ENCODE results near the gene SPTBN2.

Gene SPTBN2

DNA sequence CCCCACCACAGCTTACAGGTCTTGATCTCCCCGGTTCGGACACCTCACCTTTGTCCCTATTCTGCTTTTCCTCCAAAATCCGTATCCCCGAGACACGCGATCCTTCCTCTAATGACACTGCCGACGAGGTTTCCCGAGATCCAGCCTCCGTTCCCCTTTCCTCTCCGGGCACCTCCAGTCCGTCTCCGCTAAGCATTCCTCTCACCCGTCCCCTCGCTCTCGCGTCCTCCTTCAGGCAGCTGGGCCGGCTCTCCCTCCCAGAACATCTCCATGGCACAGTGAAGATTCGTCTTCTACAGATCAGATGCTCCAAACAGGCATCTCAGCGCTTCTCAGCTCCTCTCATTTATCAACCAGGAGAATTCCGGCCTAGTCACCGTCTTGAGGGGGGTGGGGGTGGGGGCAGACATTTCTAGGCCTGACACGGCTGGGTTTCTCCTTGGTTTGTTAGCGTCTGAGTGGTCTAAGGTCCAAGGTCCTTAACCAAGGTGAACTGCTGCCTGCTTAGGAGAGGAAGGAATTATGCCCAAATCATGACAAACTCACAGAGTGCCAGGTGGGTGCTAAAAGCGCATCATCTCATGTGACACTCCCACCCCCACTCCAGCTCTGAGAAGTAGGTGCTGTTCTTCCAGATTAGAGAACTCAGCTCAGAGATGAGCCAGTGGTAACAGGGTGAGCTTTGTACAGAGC lies at the start of gene SPTBN2:
Gene SPTBN2 (minus strand): TSS at position 524 of the 693 bp plus-strand sequence. CDS start 7,976 bp downstream, outside the sequence.
- peak; percentile 49 for DNase-seq (ENCODE audit: low read depth, low spot score)

DNA sequence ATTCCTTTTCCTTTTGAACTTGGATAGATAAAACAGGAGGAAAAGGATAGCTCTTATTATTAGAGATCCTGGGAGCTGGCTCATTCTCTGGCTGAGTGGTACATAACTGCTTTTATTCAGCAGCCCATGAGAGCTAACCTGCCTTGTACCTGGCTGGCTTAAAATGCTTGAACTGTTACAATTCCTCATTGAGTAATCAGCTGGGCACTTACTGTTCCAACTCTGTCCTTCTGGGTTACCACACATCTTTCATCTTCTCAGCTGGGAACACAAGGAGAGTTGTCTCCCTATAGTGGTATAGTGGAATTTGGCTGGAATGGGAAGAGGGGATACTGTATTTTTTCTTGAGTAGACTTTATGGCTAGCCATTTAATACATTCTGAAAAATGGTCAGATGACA lies 39.8 kb upstream of the SPTBN2 start:
- DNase-seq (ENCODE audit: low read depth, low spot score): peak; percentile 24

DNA sequence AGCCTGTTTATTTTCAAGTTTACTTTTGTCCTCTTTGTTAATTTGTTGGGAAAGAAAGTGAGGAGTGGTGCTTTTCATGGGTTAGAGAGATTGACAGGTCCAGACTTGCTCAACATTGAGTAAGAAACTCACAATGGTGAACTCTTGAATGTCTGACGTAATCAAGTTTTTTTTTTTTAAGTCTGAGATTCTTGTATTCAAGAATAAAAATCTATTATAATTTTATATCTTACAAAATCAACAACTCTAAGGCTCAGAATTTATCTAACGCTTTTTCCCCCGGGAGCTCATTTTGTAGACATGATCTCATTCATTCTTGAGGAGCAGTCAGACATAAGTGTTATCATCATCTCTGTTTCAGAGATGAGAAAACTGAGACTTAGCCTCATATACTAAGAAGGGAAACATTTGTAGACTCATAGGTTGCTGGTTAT lies 39.1 kb upstream of the SPTBN2 start:
- peak; percentile 28 for DNase-seq (ENCODE audit: low read depth, low spot score)

DNA sequence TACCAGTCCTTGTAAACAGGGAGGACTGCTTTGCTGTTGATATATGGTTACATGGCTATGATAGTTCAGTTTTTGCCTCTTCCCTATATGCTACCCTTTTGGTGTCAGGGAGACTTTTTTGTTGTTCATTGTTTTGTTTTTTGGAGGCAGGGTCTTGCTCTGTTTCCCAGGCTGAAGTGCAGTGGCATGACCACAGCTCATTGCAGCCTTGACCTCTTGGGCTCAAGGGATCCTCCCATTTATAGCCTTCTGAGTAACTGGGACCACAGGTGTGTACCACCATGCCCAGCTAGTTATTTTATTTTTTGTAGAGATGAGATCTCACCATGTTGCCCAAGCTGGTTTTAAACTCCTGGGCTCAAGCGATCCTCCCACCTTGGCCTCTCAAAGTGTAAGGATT lies 38.6 kb upstream of the SPTBN2 start:
- DNase-seq (ENCODE audit: low read depth, low spot score): no peak

DNA sequence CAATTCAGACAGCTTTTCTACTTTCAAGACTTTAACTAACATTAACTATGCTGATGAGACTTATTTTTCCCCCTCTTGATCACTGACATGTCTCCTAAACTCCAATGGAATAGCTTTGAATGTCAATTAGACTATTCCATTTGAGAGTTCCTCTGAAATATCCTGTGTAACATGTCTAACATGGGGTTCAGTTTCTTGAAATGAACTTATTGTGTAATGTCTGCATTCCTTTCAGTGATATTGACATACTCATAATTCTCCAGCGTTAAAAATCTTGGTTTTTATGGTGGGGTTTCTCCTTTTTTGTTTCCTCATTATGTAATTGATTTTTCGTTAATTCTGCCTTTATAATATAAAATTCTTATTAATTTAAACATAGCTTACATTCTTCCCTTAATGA lies 37.7 kb upstream of the SPTBN2 start:
- no peak for DNase-seq (ENCODE audit: low read depth, low spot score)

DNA sequence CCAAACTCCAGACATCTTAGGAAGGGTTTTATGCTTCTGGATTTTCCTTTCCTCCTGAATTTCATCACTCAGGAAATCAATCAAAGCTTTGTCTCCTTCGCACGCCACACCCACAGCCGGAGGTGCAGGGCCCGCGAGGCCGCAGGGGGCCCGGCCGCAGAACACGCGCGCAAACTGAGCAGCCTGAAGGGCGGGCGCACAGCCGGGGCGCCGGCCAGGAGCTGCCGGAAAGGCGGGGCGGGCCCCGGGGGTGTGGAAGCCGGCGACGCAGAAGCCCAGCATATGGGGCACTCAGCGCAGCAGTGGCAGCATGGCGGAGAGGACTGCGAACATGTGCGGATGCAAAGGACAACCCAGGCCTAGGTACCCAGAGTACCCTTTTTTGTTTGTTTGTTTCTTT lies 33.1 kb upstream of the SPTBN2 start:
- DNase-seq (ENCODE audit: low read depth, low spot score): no peak

DNA sequence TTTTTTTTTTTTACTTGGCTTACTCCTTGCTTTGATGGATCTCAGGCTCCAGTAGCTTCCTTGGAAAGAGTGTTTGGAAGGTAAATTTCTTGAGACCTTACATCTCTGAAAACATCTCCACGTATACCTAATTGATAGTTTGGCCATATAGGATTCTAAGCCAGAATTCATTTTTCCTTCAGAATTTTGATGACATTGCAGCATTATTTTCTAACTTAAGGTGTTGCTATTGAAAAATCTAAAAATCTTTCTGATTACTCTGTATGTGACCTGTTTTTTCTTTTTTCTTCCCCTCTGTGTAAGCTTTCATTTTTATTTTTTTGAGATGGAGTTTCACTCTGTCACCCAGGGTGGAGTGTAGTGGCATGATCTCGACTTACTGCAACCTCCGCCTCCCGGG lies 23.1 kb upstream of the SPTBN2 start:
- no peak for DNase-seq (ENCODE audit: low read depth, low spot score)

DNA sequence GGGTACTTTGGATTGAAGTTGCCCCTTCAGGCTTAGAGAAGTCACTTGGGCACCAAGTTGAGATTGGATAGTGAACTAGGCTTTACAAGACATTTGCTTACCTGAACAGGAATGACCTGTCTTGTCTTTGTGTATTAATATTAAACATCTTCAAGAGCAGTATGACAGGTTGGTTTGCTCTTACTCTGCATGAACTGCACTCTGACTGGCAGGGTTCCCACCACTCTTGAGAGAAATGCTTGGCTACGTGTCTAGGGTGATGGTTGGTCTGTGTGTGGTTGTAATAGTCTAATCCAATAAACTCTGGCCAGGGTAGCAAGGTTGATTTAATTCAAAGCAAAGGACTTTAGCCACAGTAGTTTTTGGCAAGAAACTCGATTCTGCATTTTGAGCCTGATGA lies 20.1 kb upstream of the SPTBN2 start:
- peak; percentile 40 for DNase-seq (ENCODE audit: low read depth, low spot score)

DNA sequence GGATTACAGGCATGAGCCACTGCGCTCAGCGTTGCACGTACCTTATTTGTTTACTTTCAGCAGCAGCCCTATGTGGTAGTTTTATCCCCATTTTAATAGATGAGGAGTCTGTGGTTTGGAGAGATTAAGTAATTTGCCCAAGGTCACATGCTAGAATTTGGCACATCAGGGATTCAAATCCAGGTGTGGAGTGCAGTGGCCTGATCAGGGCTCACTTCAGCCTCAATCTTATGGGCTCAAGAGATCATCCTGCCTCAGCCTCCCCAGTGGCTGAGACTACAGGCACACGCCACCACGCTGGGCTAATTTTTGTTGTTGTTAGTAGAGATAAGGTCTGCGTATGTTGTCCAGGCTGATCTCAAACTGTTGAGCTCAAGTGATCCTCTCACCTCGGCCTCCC lies 18.5 kb upstream of the SPTBN2 start:
- DNase-seq (ENCODE audit: low read depth, low spot score): no peak

DNA sequence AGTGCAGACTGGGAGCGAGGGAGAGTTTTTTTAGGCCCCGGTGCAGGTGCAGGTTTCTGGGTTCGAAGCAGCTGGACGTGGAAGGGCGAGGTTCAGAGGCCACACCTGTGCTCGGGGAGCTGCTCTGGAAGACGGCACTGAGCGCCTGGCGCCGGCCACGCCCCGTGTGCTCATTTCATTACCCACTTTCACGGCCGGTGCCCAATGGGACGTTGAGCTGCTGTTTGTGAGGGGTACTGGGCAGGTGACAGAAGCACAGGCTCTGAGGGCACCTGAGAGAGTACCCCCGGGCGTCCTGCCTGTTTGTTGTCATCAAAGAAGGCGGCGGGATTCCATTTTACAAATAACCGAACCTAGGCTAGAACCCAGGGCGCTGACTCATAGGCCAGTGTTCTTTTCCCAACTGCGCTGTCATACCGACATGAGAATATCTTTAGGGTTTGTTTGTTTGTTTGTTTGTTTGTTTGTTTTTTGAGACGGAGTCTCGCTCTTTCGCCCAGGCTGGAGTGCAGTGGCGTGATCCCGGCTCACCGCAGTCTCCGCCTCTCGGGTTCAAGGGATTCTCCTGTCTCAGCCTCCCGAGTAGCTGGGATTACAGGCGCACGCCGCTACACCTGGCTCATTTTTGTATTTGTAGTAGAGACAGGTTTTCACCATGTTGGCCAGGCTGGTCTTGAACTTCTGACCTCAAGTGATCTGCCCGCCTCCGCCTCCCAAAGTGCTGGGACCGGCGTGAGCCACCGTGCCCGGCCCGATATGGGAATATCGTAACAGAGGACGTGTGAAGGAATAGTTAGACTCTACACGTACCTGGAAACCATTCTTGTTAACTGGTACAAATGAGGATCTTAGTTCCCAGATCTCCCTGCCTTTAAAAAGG lies 16.6 kb upstream of the SPTBN2 start:
- no peak for DNase-seq (ENCODE audit: low read depth, low spot score)

DNA sequence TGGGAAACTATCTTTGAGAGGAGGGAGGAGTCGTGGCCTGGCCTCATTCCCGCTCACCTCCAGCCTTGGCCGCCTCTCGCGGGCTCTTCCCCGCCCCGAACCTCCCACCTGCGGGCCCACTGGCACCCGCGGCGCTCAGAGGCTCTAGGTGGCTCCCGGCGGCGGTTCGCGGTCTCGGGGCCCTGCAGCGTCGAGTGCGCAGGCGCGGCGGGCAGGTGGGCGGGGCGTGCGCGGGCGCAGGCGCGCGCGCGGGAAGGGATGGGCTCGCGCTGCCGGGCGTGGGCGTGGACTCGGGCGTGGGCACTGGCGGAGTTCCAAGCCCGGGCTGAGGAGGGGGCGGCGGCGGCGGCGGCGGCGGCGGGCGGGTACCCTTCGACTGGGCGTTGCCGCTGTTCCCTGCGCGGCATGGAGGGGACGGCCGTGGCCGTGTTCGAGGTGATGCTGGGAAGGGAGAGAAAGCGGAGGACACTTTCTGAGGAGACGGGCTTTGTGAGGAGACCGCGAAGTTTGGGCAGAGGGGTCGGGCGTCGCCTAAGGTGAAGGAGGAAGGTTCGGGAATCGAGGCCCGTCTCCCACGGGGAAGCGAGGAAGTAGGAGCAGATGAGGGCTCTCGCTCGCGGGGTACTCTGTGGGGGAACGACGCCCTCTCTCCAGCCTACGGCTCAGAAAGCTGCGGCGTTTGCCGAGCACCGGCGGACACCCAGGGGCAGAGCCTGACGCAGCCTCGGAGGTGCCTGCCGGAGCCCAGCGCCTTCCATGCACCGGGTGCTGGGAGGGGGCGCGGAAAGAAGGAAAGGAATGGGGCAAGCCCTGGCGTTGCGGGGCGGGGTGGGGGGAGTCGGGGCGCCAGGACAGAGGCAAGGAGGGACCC lies 15.7 kb upstream of the SPTBN2 start:
- DNase-seq (ENCODE audit: low read depth, low spot score): peak; percentile 95

DNA sequence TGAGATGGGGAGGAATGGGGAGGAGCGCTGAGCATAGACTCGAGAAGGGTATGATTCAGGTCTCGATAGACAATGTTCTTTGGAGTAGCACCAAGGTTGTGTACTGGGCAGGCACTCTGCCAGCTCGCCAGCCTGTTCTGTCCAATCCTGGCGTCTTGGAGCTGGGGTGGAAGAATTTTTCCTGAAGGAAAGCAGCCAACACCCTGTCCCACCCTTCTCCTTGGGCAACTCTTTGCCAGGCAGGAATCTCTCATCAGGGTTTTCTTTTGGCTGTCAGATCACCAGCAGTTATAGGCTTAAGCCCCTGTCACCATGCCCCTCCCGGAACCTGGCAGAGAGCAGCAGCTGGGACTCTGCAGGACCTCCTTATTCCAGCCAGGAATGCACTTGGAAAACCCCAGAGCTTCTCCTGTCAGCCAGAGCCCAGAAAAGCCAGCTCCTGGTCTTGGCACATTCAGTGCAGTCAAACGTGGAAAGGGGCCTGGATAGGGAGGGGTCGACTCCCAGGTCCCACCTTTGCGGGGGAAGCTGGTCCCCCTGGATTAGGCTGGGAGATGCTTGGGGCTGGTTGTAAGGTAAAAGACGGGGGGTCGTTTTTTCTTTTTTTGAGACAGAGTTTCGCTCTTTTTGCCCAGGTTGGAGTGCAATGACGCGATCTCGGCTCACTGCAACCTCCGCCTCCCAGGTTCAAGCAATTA lies 14.4 kb upstream of the SPTBN2 start:
- DNase-seq (ENCODE audit: low read depth, low spot score): no peak

DNA sequence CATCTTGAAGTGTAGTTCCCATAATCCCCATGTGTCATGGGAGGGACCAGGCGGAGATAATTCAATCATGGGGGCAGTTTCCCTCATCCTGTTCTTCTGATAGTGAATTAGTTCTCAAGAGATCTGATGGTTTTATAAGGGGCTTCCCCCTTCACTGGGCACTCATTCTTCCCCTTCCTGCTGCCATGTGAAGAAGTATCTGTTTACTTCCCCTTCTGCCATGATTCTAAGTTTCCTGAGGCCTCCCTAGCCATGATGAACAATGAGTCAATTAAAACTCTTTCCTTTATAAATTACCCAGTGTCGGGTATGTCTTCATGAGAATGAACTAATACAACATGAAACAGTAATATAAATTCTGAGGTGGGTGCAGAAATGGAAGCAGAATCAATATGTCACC lies 12.1 kb upstream of the SPTBN2 start:
- DNase-seq (ENCODE audit: low read depth, low spot score): no peak

DNA sequence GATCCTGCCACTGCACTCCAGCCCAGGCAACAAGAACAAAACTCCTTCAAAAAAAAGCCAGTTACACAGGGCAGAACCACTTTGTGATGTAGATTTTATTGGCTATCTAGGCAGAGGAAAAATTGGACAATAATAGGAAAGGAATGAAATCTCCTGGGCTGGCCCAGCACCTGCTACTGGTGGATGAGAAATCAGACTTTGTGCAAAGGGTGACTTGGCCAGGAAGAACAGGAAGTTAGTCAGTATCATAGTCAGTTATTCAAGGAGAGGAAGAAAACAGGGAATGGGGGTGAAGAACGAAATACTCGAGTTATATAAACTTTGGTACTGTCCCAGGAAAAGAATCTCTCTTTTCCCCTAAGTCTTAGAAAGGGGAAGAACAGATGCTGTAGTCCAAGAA lies 11.0 kb upstream of the SPTBN2 start:
- no peak for DNase-seq (ENCODE audit: low read depth, low spot score)

DNA sequence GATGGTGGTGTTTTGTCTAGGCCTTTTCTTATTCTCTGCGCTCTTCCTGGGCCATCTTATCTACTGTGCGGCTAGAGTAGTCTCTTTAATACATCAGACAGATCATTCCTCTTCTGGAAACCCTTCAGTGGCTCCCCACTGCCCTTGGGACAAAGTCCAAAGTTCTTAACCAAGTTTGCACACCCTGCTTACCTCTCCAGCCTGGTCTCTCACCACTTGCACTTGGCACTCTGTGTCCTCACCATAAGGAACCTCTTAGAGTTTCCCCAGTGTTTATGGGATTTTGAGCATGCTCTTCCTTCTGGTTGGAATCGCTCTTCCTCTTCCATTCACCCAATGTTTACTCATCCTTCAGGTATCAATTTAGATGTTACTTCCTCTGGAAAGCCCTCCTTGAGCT lies 5.2 kb upstream of the SPTBN2 start:
- no peak for DNase-seq (ENCODE audit: low read depth, low spot score)

DNA sequence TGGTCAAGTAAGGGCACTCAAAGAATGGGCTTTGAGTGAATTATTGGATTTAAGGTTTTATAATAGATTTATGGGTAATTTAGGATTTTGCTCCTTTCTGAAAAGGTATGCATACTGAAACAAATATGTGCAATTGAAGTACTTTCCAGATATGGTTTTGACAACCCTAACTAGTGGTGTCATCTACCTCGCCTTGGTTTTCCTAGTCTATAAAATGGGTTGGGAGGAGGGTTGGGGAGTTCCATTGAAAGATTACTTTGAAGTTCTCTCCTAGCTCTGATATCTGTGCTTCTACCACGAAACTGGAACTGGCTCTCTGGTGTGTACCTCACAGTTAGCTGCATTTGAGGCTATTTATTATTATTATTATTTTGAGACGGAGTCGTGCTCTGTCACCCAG lies 431 bp upstream of the SPTBN2 start:
- DNase-seq (ENCODE audit: low read depth, low spot score): no peak

DNA sequence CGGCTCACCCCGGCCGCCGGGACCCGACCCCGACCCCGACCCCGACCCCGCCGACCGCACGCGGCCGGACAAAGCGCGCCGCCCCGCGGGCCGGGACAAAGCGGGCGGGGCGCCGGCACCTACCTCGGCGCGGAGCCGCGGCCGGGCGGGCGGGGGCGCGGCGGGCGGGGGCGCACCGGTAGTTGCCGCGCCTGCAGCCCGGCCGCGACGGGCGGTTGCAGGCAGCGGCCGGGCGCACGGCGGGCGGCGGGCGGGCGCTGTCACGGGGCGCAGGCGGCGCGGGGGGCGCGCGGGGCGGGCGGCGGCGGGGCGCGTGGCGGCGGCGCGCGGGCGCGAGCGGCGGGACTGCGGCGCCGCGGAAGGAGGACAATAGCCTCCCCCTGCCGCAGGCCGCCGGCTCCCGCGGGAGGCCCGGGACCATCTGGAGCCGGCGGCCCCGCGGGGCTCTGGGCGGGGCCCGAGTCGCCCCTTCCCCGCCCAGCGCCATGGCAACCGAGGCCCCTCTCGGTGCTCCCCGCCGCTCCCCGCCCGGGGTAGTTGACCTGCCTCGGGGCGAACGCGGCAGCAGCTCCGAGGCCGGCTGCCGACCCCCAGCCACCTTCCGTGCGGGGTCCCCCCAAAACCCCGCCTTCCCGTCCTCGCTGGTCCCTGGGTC lies 851 bp downstream of the SPTBN2 start:
- DNase-seq (ENCODE audit: low read depth, low spot score): peak; percentile 31

DNA sequence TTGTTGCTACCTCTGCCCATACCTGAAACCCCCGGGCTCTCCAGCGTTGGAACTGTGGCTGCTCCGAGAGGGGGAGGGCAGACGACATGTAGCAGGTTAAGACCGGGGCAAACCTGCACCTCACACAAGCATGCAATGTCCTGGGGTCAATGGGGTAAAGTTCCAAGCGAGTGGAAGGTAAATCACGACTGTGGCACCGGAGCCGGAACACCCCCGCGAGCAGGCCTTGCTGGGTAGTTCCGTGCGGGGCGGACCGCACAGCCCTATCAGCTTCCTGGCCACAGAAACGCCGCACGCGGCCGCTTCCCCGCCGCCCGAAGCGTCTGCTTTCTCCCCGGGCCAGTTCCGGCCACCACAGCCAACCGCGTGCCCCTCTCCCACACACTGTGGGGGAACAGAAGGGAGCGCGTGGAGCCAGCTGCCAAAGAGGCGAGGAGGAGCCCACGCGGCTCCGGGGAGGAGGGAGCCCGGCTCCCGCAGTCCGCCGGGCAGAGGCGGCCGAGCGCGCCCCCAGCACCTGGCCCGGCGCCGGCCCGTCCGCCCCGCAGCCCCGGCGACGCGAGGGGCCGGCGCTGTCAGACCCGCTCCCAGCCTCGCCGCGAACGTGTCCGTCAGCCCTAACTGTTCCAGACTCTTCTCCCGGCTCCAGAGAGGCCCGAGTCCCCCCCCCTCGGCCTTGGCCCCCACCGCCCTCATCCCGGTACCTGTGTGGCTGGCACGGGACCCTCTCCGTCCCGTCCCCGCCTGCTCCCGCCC lies 1.6 kb downstream of the SPTBN2 start:
- peak; percentile 58 for DNase-seq (ENCODE audit: low read depth, low spot score)

DNA sequence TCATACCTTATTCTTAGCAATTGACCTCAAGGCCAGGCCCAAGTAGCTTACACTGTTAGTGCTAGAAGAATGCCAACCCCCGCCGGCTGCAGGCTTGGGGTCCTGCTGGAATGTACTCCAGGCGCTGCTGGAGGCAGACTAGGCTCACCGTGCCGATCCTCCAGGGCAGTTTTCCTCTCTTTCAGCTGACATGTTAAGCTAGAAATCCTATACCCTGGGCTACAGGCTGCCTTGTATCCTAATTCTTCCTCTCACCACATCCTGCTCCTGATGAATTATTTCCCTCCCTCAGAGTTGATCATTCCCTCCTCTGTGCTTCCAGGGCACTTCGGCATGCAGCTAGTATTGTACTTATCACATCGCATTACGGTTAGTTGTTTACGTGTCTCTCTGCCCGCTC lies 3.4 kb downstream of the SPTBN2 start:
- DNase-seq (ENCODE audit: low read depth, low spot score): peak; percentile 65

DNA sequence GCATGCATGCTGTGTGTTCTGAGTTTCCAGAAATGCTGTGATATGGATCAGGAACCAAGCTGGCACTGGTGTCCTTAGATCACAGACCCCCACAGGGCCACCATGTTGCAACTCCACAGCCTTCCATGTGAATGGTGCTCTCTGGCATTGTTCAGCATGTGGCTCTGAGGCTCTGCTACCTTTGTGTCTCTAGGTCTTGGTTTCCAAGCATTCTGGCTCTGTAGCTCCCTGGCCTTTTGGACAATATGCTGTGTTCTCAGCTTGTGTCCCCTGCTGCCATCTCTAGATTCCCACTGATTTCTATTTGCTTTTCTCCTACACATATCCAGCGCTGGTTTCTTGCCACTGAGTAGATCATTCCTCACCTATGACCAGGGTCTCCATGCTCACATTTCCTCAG lies 3.9 kb downstream of the SPTBN2 start:
- DNase-seq (ENCODE audit: low read depth, low spot score): no peak

Data from astrocyte of the hippocampus (primary cell).